GM19463 (cell line): ENCODE data around the gene GP2.

ENCODE experiments used
- ATAC-seq: cut with Tn5 transposase; IDR thresholded peaks from one replicate; pipeline ENCODE4 v1.9.1; 2021; ENCODE audit warnings: mild to moderate bottlenecking, moderate library complexity; ENCODE audit not compliant: unreplicated experiment

Gene GP2

GRCh38 chr16:20308266-20308665, 19.0 kb downstream of the GP2 start:
- ATAC-seq = no peak

GRCh38 chr16:20307791-20308190, 19.5 kb downstream of the GP2 start:
- no peak for ATAC-seq

- no peak for ATAC-seq
These were observed 20.1 kb downstream of the GP2 start for GRCh38 chr16:20307240-20307671.

- ATAC-seq = no peak
These were observed 20.9 kb downstream of the GP2 start for GRCh38 chr16:20306401-20306800.

- no peak for ATAC-seq
These were observed 24.3 kb downstream of the GP2 start for GRCh38 chr16:20303012-20303411.

- no peak for ATAC-seq
These were observed 24.9 kb downstream of the GP2 start for GRCh38 chr16:20302389-20302788.

- ATAC-seq = no peak
These were observed 25.5 kb downstream of the GP2 start for GRCh38 chr16:20301840-20302239.

- no peak for ATAC-seq
These were observed 26.8 kb downstream of the GP2 start for GRCh38 chr16:20300312-20301097.

- no peak for ATAC-seq
These were observed 28.9 kb downstream of the GP2 start for GRCh38 chr16:20298452-20298851.

GRCh38 chr16:20291208-20292206, 35.8 kb downstream of the GP2 start:
- no peak for ATAC-seq

GRCh38 chr16:20289571-20289970, 37.7 kb downstream of the GP2 start:
- ATAC-seq = no peak

GRCh38 chr16:20285993-20286499, 41.3 kb downstream of the GP2 start:
- no peak for ATAC-seq

GRCh38 chr16:20280259-20280658, 47.1 kb downstream of the GP2 start:
- ATAC-seq = no peak

GRCh38 chr16:20271893-20272292, 55.4 kb downstream of the GP2 start:
- ATAC-seq = no peak

- ATAC-seq = no peak
These were observed 58.9 kb downstream of the GP2 start for GRCh38 chr16:20268409-20268808.

- ATAC-seq = no peak
These were observed 62.3 kb downstream of the GP2 start for GRCh38 chr16:20265019-20265418.

GRCh38 chr16:20263138-20263855, 64.0 kb downstream of the GP2 start:
- ATAC-seq = no peak

- ATAC-seq = no peak
These were observed 65.1 kb downstream of the GP2 start for GRCh38 chr16:20262248-20262647.

GRCh38 chr16:20260215-20261009, 66.9 kb downstream of the GP2 start:
- ATAC-seq = no peak
